GM21528 (cell line): ENCODE data around the gene CLPSL1.

Source experiments
- ATAC-seq: cut with Tn5 transposase; IDR thresholded peaks from one replicate; pipeline ENCODE4 v1.9.1; 2021; ENCODE audit warnings: mild to moderate bottlenecking, moderate library complexity; ENCODE audit not compliant: unreplicated experiment, low FRiP score

The CLPSL1 gene

DNA sequence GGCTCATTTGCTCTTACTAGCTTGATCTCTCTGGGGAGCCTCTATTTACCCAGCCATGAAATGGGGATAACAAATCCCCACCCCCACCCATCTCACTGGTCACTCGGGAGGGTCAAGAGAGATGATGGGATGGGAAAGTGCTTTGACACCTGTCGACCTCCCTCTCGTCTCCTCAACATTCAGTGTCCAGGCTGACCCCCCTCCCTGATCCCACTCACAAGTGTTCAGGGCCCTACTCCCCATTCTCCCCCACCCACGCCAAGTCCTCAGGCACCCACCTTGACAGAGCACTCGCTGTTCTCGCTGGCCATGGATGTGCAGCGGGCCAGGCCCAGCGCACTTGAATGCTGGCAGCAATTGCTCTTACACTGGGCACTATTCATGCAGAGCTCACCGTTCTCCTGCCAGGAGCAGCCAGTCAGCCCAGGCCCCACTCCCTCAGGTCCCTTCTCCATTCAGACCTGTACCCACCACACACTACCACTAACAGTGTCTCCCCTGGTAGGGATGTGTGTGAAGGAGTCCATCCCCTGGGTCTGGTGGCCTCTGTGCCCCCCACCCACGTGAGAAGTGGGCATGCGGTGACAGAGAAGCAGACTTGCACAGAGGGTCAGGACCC, 14.7 kb downstream of the CLPSL1 start:
- ATAC-seq, result no peak

- ATAC-seq, result no peak
These were observed 15.4 kb downstream of the CLPSL1 start for GRCh38 chr6:35796236-35796635.

DNA sequence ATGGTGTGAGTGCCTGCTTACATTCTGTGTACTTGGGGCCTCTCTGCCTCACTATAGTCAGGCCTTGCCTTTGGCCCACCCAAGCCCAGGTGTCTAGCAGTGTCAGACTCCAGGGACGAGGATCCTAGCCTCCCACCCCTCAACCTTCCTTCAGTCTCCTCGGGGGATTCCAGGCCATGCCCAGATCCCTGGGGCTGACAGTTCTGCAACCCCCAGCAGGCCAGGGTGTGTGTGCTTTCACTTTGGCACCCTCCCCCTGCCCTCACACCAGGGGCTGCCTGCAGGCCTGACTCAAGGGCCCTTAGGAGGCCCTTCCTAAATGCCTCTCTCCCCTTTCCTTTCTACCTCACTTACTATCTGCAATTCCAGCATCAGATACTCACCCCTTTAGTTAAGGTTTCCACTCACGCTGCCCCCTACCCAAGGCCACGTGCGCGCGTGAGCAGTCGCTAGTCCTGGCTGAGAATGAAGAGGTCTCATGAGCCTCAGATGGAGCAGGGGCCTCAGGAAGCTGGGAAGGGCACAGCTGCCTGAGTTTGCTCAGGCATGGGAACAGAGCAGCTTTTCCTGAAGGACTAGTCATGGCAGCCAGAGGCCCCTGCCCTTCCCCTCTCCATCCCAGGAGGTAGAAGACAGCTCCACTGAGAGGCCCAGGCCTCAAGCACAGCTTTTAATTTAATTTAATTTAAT, 17.2 kb downstream of the CLPSL1 start:
- ATAC-seq, result no peak

DNA sequence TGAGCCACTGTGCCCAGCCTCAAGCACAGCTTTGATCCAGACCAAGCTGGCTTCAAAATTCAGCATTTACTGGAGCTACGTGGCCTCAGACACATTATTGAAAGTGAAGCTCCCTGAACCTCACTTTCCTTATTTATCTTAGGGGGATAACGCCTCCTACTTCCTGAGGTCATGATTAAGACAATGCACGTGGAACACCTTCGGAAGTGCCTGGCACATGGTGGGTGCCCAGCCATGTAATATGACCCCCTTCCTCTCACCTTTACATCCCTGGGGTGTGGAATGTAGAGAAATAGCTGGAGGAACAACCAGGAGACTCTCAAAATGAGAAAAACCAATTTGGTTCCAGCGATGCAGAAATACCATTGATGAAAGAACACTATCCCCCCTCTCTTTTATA, 17.9 kb downstream of the CLPSL1 start:
- ATAC-seq, result no peak

DNA sequence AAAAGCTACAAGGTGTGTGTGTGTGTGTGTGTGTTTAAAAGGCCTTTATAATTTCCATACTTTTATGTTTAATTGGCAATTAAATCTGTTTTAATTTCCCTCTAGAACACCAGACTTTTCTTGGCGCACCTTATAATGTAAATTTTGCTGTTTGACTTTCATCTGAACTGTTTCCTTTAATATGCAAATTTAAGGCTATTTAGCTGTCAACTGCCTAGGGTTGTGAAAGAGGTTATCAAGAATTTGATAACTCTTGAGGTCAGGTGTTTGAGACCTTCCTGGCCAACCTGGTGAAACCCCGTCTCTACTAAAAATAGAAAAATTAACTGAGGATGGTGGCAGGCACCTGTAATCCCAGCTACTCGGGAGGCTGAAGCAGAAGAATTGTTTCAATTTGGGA, 20.3 kb downstream of the CLPSL1 start:
- ATAC-seq, result no peak

DNA sequence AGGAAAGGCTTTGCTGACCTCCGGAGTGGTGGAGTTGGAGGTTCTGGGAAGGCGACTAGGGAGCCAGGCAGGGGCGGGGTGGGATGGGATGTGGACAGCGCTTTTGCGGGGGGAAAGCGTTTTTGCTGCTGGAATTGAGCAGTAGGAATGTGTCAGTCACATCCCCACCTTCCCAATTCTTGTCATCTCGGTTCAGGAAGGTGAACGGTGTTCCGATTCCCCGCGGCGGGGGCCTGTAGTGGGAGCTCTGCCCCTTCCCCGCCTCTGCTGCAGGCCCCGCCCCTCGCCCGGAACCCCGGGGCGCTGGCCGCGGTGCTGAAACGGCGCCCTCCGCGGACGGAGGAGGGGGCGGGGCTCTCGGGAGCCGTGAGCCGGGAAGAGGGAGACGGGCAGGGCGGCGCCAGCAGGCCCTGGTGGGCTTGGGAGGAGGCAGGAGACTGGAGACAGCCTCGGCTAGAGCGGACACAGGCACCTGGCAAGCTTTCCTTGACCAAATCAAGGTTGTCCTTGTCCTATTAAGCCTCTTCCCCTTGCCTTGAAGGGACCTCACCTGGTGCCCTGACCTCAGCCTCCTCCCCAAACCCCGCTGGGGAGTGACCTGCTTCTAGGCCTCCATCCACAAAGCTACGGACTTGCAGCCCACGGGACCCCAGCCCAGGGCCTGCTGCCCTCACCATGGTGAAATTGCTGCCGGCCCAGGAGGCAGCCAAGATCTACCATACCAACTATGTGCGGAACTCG, 24.3 kb downstream of the CLPSL1 start, which contains the start of gene LHFPL5:
LHFPL5 (plus strand) TSS at position 357 of the 741 bp plus-strand sequence; CDS start at position 676, 319 bp downstream.
- ATAC-seq, result no peak

- ATAC-seq, result no peak
These were observed 27.9 kb downstream of the CLPSL1 start for GRCh38 chr6:35808688-35809087.

- no peak for ATAC-seq
These were observed 29.0 kb downstream of the CLPSL1 start for GRCh38 chr6:35809809-35810208.

DNA sequence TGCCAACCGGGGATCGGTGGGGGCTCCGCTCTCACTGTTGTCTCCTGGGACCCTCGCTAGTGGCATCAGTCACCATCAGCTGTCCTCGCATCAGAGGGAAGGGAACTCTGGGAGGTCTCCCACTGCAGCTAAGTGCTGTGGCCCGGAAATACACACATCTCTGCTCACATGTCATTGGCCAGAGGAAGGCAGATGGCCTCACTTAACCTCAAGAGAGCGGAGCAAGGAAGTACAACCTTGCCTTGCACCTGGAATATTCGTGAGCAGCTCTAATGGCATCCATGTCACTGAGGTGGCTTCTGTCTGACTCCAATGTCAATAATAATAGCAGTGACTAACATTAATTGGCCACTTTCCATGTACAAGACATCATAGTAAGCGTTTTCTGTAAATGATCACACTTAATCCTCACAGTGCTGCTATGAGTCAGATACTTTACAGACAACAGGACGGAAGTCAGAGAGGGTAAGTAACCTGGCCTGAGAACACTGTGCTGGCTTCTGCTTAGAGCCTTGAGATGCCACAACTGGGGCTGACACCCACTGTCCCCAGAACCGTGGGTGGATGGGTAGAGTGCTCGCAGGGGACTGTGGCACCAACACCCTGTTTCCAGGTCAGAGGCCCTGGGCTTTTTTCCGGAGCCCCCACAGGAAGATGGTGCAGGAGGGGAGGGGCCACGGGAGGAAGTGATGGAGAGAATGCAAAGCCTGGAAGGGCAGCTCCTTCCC, 30.3 kb downstream of the CLPSL1 start:
- no peak for ATAC-seq

DNA sequence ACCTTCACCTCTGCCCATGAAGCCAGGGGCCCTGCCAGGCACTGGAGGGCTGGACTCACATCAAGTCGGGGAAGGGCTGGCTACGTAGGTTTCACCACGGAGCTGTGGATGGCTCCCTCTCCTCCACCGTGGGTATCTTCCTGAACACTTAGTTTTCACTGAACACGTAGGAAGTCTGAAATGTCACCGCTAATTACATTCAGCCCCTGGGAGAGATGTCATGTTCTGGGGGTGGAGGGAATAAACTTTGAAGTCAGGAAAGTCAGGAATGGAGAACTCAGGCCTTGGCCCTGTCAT, 30.8 kb downstream of the CLPSL1 start:
- ATAC-seq, result no peak

GRCh38 chr6:35817515-35817914, 36.7 kb downstream of the CLPSL1 start:
- no peak for ATAC-seq

DNA sequence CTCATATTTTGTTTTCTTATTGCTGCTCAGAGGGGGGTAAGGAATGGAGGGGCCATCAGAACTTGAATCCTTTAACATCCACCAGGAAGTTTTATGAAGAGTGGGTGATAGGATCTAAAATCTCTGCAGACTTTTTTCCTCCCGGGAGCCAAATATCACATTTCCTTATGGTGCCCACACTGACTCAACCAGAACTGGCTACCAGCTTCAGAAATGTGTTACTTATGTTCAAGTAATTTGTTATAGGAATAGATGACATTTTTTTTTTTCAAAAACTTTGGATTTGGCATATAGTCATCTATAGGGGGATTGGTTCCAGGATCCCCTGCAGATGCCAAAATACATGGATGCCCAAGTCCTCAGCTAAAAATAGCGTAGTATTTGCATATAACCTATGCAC, 42.8 kb downstream of the CLPSL1 start:
- no peak for ATAC-seq

- ATAC-seq, result no peak
These were observed 43.9 kb downstream of the CLPSL1 start for GRCh38 chr6:35824552-35825192.

- ATAC-seq, result no peak
These were observed 48.5 kb downstream of the CLPSL1 start for GRCh38 chr6:35829306-35829705.

- no peak for ATAC-seq
These were observed 50.6 kb downstream of the CLPSL1 start for GRCh38 chr6:35831257-35832007.

DNA sequence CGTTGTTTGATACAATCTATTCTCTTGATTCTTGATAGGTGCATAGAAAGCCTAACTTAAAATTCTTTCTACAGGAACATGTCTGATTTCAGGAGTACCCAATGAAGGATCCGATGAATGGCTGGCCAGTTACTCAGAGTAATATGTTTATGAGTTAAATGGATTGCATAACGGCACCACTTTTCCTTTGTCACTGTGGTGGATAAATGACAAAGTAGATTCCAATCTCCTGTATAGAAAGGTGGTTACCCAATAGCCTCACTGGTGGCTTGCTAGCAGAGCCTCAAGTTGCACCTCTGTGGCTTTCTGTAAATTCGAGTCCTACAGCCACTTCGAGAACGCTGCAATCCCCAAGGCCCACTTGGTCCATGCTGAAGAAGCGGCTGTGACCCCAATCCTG, 52.7 kb downstream of the CLPSL1 start:
- no peak for ATAC-seq
